ENCODE data around the gene PLXNA1.

DNA sequence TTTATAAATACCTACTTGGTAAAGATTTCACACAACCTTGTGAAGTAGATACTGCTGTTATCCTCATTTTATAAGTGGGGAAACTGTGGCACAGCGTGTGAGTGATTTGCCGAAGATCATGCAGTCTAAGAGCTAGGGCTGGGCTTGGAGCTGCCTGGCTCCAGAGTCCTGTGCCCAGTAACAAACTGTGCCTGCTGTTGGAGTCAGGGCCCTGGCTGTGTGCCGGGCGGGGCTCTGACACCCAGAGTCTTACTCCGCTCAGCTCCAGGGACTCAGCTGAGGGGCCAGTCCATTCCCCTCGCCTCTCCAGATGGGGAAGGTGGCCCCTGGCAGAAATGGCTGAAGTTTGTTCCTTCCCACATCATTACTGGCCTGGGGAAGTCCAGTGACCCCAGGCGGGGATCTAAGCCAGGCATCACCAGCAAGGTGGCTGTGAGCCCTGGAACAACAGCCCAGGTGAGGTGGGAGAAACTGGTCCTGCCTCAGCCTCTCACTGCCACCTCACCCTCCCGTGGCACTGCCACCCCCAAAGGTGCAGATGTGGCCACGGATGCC is 17.3 kb upstream of the PLXNA1 start:
- no peak for TF ChIP-seq CTCF (IDR thresholded peaks at IDR 0.05)
- TF ChIP-seq POLR2A (IDR thresholded peaks at IDR 0.05), result no peak
- no peak for TF ChIP-seq EP300 (IDR thresholded peaks at IDR 0.05)

All from ovary (tissue), 3 donors.